Breast epithelium (tissue), 4 donors: ENCODE results near the gene CTTNBP2. TPM values are rescaled to one million over a fixed set of nuclear protein-coding genes. Genes with fewer than 3 reads are reported as not detected.

Experiments used
- DNase-seq, 2 donors: peaks; one replicate each; pipeline ENCODE4 v3.0.0-alpha.2; 2019; ENCODE audit warnings: low spot score in 2 of 2
- H3K27ac ChIP-seq, 2 donors: fragments of 200-600 bp; sonication (generic) in 1 of 2; one replicate each; pipeline ENCODE4 v1.5.1; 2016 to 2019; ENCODE audit warnings: mild to moderate bottlenecking in 1 of 2
- H3K27me3 ChIP-seq, 2 donors: fragments of 200-600 bp; sonication (generic) in 1 of 2; one replicate each; pipeline versions ENCODE4 v1.5.1 to v1.6.0; 2017 to 2019; ENCODE audit warnings: control low read depth in 1 of 2, mild to moderate bottlenecking in 1 of 2
- H3K36me3 ChIP-seq: fragments of 200-600 bp; one replicate; pipeline ENCODE4 v1.5.1; 2019
- H3K4me1 ChIP-seq, 2 donors: fragments of 200-600 bp; sonication (generic); one replicate each; pipeline ENCODE4 v1.5.1; 2016 to 2019; ENCODE audit warnings: control low read depth in 1 of 2
- H3K4me3 ChIP-seq, 3 donors: fragments of 200-600 bp; sonication (generic); 1 replicate in 2 of 3; 2 replicates in 1 of 3; pipeline ENCODE4 v1.5.1; 2016 to 2019; ENCODE audit warnings: mild to moderate bottlenecking in 3 of 3, moderate library complexity in 2 of 3
- H3K9me3 ChIP-seq, 2 donors: fragments of 200-600 bp; sonication (generic) in 1 of 2; one replicate each; pipeline ENCODE4 v1.5.1; 2016 to 2019; ENCODE audit warnings: control low read depth in 1 of 2
- CTCF ChIP-seq, 3 donors: fragments of 450-650 bp; IDR thresholded peaks; one replicate each; pipeline ENCODE4 v1.5.1; 2016 to 2017; ENCODE audit warnings: antibody characterized with exemption in 3 of 3, mild to moderate bottlenecking in 3 of 3, moderate library complexity in 3 of 3
- POLR2A ChIP-seq: fragments of 450-650 bp; IDR thresholded peaks from one replicate; pipeline ENCODE4 v1.6.1; 2016; ENCODE audit warnings: antibody characterized with exemption, mild to moderate bottlenecking, moderate library complexity
- POLR2AphosphoS5 ChIP-seq, 3 donors: sonication (generic); formaldehyde crosslinking; IDR thresholded peaks; one replicate each; pipeline ENCODE4 v1.6.1; 2017; ENCODE audit warnings: antibody characterized with exemption in 3 of 3
- intact Hi-C: fragments of 100-400 bp; cut with DNase I; formaldehyde crosslinking; loops from one replicate; pipeline ENCODE4 v1.15.1; 2023; ENCODE audit warnings: low total_unique reads
- total RNA-seq, 3 donors: library from RNA; depleted of rRNA; stranded (reverse); fragments of >200 nt; gene quantifications; one replicate each; pipeline ENCODE4 v1.1.0, GENCODE V29; 2016

CTTNBP2 gene
- total RNA-seq, 3 donors from 2014 or later: 8.8 to 37.0 (median 13.8) TPM

DNA sequence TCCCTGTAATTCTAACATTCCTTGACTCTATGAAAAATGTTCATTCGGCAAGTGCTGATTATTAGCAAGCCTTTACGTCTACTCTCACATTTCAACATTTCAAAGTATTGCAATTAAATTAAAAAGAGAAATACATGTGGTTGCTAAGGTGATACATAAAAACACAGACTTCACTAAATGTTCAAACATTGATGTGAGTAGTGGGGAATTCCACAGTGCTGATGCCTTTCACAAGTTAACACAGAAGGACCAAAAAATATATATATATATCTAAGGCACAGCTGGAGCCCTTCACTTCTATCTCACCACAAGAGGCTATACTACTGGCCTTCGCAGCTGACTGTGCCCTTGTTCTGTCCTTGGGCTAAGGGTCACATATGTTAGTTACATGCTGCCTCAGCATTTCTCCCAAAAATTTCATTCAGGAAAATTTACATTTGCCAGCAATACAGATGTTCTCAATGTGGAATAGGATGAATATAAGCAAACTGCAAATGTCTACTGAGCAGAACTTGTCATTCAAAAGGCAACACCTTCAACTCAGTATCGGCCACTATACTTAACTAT is 13.9 kb downstream of the CTTNBP2 start:
- Histone ChIP-seq H3K4me1 (no peaks in the 10 kb centered on the region), H3K4me3 (no peak overlapping the region), H3K9me3 (no peaks in the 10 kb centered on the region), H3K27me3 (no peaks in the 10 kb centered on the region), H3K36me3 (no peaks in the 10 kb centered on the region), H3K27ac (no peak overlapping the region)
- no peak for DNase-seq
- no peak for TF ChIP-seq POLR2AphosphoS5 (IDR thresholded peaks at IDR 0.05)
- no peak for TF ChIP-seq POLR2A
- TF ChIP-seq CTCF (IDR thresholded peaks at IDR 0.05): no peak
- intact Hi-C loops: no loop called here

DNA sequence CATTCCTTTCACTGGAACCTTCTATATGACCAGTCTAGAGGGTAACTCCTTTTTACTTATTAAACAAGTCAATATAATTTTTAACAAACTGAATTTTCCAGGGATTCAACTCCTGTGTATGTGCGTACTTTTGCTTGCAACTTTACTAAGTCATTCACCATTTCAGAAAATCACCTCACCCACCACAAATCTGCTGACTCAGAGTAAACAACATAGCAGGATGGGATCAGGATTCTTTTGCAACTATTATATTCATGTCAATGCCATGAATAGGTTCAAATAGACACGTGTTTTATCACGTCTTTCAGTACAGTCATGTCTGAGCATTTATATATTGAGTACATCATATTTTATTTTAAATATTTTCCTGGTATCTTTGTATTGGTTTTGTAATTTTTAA is 14.5 kb downstream of the CTTNBP2 start:
- H3K4me1 ChIP-seq: no peaks in the 10 kb centered on the region
- H3K4me3 ChIP-seq: no peak overlapping the region
- H3K27me3 ChIP-seq: no peaks in the 10 kb centered on the region
- intact Hi-C loops: no loop called here
- no peak overlapping the region for H3K27ac ChIP-seq
- no peak for DNase-seq
- no peaks in the 10 kb centered on the region for H3K36me3 ChIP-seq
- TF ChIP-seq POLR2AphosphoS5 (IDR thresholded peaks at IDR 0.05): no peak
- no peak for TF ChIP-seq POLR2A
- TF ChIP-seq CTCF (IDR thresholded peaks at IDR 0.05): no peak
- no peaks in the 10 kb centered on the region for H3K9me3 ChIP-seq

DNA sequence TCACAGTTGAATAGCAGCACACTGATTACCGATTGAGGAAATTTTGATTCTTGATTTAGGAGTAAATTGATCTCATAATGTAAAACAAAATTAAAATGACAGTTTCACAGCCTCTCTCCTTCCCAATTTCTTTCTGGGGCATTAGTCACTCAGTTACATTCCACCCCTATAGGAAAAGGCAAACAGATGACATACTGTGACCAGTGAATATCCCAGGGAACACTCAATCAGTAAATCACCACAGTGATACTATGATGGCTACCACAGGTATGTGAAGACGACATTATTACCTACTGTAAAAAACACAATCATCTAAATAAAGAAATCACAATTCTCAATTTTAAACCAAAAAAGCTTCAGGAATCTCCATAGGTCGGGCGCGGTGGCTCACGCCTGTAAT is 15.5 kb downstream of the CTTNBP2 start:
- DNase-seq: no peak

GRCh38 chr7:117856196-117856595 is 17.0 kb downstream of the CTTNBP2 start:
- H3K4me1 ChIP-seq: no peaks in the 10 kb centered on the region
- no peaks in the 10 kb centered on the region for H3K27me3 ChIP-seq
- DNase-seq: no peak
- H3K9me3 ChIP-seq: no peaks in the 10 kb centered on the region
- TF ChIP-seq CTCF (IDR thresholded peaks at IDR 0.05) (no peak), POLR2AphosphoS5 (IDR thresholded peaks at IDR 0.05) (no peak), POLR2A (no peak)
- no peak overlapping the region for H3K4me3 ChIP-seq
- no peaks in the 10 kb centered on the region for H3K36me3 ChIP-seq
- no peak overlapping the region for H3K27ac ChIP-seq
- intact Hi-C loops: no loop called here

More for the DNA sequence above, 15.5 kb downstream of the CTTNBP2 start:
- H3K4me3 ChIP-seq: no peak overlapping the region
- no peak for TF ChIP-seq CTCF (IDR thresholded peaks at IDR 0.05)
- no peak for TF ChIP-seq POLR2AphosphoS5 (IDR thresholded peaks at IDR 0.05)
- TF ChIP-seq POLR2A: no peak
- H3K27ac ChIP-seq: no peak overlapping the region
- no peaks in the 10 kb centered on the region for H3K27me3 ChIP-seq
- H3K9me3 ChIP-seq: no peaks in the 10 kb centered on the region
- no peaks in the 10 kb centered on the region for H3K36me3 ChIP-seq
- intact Hi-C loops: no loop called here
- H3K4me1 ChIP-seq: no peaks in the 10 kb centered on the region

DNA sequence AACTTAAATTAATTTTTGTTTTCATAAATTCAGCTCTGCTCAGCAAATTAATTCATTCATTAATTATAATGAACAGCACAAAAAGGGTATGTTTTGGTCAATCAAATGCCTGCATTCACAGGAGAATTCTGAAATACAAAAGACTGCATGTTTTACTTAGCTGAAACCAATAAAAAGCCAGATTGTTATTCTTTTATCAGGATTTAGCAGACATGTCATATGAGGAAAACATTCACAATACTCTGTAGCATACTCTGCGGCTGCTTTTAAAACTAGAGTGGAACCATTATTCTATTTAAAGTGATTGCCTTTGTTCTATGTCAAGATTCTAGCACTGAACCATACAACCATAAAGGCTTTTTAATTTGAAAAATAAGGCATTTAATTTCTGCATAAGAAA is 19.1 kb downstream of the CTTNBP2 start:
- no peaks in the 10 kb centered on the region for H3K27me3 ChIP-seq
- DNase-seq: no peak
- no peaks in the 10 kb centered on the region for H3K36me3 ChIP-seq
- H3K4me1 ChIP-seq: no peaks in the 10 kb centered on the region
- no peak overlapping the region for H3K4me3 ChIP-seq
- intact Hi-C loops: no loop called here
- H3K27ac ChIP-seq: no peak overlapping the region
- TF ChIP-seq POLR2AphosphoS5 (IDR thresholded peaks at IDR 0.05): no peak
- no peak for TF ChIP-seq POLR2A
- TF ChIP-seq CTCF (IDR thresholded peaks at IDR 0.05): no peak
- H3K9me3 ChIP-seq: no peaks in the 10 kb centered on the region
